ENCODE measurements around the gene COL17A1.

Gene COL17A1

DNA sequence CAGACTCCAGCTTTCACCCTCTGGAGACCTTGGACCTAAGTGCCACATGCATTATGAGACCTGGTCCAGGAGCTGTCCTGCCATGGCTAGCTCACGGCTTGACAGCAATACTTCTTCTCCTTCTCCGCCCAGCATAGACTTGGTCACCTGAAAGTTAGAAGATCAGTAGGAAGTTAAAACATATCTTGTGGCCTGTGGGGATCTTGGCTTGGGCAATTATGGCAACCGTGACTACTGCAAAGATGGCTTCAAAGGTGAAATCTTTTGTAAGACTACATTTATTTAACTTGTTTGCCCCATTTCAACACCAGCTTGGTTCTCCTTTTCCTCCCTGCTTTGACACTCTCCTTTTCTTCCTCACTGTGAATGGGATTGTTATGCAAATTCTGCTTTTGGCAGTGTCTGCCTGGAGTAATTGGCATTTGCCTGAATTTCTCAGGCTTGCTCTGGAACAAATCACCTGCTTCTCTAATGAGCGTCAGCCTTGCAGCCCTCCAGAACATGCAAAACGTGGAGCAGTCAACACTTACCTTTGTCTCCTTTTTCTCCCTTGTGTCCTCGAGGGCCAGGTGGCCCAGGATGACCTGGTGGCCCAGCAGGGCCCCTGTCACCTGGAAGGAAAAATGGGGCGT lies 53.4 kb downstream of the COL17A1 start:
- DNase-seq: no peak

DNA sequence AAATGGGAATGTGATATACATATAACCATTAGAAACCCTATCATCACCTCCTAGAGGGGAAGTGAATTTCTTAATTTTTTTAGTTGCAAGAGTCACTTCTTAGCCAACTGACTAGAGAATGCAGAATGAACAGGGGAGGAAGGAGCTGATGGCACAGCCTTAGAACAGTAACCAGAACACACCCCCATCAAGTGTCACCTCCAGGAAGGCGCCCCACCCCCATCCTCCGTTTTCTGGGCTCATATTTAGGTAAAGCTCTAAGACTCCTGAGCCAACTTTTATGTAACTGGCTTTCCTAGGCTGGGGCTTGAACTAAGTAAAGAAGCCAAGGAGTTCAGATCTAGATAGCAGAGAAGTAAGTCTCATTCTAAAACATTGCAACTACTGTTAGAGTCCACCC lies 54.0 kb downstream of the COL17A1 start:
- no peak for DNase-seq

DNA sequence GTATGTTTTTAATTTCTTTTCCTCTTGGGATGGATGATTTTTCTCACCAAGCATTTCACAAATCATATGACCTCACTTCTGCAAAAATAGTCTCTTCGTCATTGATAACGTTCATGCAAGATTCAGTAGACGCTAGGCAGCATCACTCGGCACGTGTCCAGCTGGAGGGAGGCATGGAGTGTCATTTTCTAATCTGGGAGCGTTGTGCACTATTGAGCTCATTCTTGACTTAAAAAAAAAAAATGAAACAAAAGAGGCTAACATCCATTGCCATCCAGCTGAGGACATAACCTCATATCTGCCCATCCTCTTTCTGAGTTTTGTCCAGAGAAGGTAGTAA lies 56.2 kb downstream of the COL17A1 start:
- DNase-seq: no peak

DNA sequence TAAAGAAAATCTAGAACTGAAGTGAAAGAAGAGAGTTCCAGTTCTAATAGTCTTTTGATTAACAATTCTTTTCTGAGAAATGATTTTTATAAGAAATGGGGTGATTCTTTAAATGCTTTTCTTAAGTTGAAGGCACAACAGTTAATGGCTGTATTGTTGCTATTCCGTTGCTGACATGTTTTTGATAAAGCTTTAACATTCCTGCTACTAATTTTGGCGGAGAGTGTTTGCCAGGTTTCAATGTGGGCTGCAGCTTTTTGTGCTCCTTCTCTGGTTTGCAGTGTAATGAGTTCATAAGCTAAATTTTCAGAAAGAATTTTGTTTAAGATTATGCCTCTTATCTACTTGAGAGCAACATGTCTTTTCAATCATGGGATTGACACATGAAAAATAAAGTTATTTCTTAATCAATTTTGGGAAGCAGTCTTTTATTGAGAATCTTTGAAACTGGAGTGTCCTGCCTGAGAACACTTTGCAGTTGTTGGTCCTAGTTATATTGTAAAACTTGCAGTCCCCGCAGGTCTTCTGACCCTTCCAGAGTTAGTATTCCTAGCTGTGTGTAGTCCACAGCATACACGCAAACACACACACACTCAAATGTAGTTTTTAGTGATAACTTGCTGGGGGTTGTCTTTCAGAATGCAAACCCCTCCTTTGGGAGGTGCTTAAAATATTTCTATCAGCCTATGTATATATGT lies 56.7 kb downstream of the COL17A1 start:
- DNase-seq: no peak

DNA sequence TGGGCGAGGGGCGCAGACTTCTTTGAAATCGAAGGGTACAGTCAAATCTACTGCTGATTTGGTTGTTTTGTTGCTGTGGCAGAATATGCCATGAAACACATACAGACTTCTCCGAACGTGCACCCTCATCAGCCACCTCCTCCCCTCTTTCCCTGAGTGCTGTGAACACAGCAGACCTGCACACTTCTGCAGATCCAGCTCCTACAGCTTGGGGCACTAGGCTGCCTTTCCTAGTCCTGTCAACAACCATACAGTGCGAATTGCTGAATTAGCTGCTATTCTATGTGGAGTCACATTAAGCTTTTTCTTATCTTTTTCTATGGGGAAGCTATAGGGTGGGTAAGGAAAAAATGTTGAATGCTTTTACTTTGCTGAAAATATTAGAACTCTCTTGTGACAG lies 57.5 kb downstream of the COL17A1 start:
- DNase-seq: no peak

DNA sequence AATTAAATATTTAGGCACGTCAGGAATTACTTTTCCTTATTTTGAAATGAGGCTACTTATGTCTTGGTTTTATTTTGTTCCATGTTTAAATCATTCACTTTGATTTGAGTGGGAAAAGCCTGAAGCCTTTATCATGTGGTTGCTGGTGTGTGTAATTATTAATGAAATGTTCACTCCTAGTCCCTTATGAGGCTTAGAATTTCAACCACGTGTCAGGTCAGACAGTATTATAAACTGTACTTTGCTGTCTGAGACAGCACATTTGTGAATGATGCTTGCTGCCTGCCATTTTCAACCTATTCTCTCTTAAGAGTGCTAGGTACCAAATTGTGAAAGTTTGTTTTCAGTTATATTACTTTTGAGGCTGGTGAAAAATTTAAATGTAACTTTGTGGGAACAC lies 58.9 kb downstream of the COL17A1 start:
- no peak for DNase-seq

DNA sequence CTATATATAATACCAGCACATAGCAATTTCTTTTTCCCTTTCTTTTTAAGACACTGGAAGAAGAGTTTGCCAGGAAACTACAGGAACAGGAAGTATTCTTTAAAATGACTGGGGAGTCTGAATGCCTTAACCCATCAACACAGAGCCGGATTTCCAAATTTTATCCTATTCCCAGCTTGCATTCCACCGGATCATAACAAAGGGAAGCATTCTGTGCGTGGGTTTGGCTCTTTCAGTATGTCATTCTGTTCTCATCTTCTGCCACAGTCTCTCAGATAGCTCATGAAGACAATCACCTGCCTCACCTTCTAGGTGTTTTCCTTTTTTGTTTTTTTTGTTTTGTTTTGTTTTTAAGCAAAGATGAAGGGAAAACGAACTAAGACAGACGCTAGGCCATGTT lies 60.2 kb downstream of the COL17A1 start:
- DNase-seq: no peak

DNA sequence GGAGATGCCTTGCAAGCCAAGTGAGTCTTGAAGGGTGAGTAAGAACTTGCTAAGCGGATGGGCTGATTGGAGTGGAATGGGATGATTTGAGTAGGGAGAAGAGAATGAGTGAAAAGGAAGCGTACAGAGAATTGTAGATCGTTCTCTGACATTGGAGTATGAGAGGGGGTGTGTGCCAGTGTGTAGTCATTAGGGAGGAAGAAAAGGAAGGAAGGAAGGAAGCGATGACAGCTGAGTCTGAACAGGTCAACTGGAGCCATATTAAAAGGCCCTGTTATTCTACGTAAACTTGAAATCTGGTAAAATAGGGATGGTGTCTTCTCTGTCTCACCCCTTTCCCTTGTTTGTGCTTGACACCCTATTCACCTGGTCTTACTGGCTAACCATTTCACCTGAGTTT lies 63.7 kb downstream of the COL17A1 start:
- DNase-seq: no peak

DNA sequence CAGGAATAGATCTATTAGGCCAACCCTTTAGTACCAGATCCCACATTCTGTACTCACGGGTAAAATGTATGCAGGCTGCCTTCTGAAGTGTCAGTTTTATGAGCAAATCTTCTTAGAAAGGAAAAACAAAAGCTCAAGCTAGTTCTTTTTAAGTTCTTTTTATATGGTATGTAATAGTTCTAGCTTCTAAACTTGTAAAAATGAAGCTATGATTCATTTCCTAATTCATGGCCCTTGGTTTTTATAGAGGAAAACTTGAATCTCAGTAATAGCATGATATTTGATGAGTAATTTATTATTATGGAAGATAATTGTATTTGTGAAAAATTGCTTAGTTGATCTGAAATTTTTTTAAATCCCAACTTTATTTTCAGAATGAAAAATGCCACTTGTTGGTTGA lies 64.4 kb downstream of the COL17A1 start:
- no peak for DNase-seq

DNA sequence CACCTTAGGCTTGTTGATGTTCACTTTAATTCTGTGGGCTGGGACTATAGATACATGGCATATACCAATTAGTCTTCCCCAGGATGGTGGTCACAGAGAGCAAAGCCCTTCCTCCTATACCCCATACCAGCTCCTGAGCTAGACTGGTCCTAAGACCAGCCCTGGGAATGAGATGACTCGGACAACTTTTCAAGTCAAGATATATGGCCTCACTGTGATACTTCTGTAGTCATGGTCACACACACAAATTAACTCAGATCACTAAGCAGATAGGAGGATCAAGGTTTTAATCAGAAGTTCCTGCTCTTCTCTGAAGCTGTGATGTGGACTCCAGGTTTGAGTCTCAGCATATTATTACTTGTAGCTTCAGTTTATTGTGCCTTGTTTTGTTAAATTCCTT lies 65.7 kb downstream of the COL17A1 start:
- DNase-seq: no peak

DNA sequence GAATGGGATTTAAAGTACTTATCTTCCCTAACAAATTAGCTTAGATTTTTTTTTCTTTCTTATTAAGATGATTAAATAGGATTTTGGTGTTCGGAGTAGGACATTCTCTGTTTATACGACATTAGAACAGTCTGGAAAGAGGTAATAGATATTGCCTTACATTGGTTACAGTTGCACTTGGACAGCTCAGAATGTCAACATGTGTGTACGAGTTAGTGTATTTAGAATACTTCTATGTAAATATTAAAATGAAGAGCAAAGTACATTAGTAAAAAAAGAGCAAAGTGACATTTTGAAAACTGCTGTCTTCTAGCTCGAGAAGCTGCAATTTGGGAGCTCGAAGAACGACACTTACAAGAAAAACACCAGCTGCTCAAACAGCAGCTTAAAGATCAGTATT lies 67.2 kb downstream of the COL17A1 start:
- no peak for DNase-seq

DNA sequence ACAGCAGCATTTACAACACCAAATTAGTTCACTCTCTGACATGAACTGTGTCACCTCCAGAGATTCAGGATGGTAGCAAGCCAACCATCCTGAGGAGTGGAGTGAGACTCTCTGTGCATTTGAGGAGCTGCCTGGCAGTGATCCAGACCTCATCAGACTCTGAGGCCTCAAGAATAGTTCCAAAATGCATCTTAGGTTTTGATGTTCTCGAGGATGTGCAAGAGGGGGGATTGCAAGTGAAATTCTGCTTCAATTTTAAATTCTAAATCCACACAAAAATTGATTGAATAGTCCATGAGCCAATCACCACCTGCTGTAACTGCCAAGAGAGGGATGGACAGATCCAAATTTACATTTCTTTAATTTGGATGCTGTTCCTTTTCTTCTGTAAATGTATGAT lies 69.0 kb downstream of the COL17A1 start:
- DNase-seq: no peak

DNA sequence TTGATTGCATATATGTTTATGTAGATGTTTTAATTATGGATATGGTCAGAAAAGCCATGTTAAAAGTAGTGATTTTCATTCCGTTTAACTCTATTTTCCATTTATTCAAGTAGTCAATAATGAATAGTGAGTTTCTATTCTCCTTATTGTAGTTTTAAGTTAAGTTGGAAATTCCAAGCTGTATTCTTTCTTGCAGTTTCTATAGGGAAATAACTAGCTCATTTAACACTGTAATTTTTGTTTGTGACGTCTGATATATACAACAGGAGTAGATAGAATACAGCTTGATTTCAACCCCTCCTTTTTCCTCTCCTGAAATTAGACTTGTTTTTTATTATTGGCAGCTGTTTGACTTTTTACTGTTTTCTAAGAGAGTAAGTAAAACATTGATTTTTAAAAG lies 71.5 kb downstream of the COL17A1 start:
- DNase-seq: no peak

DNA sequence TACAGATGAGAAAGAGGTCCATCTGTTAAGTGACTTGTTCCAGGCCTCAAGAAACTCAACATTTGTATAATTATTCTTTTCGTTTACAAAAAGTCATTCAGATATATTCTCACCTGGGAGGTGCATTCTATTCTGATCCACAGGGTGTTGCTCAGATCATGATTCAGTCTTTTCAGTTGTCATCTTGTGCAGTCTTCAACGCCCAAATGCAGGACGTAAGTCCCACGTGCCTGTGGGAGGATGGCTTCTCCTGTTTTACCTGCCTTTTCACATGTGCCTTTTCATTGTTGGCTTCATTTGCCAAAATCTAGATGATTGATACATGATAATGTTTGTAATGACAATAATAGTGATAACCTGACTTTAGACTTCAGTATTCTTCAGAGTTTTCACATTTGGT lies 72.2 kb downstream of the COL17A1 start:
- no peak for DNase-seq

DNA sequence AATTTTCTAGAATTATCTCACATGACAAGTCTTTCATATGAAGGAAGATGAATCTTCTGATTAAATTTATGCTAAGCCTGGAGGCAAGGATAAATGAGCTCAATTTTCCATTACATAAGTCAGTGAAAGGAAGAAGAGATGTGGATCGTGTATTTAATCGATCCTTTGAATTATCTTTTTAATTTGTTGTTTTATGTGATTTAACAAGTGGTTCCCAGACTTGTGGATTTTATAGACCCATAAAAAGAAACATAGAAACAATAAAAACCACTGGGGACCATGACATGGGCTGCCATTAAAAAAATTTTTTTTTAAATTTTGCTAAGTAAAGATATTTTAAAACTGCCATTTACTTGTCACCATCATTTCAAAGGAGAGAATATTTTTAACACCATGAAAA lies 73.8 kb downstream of the COL17A1 start:
- no peak for DNase-seq

DNA sequence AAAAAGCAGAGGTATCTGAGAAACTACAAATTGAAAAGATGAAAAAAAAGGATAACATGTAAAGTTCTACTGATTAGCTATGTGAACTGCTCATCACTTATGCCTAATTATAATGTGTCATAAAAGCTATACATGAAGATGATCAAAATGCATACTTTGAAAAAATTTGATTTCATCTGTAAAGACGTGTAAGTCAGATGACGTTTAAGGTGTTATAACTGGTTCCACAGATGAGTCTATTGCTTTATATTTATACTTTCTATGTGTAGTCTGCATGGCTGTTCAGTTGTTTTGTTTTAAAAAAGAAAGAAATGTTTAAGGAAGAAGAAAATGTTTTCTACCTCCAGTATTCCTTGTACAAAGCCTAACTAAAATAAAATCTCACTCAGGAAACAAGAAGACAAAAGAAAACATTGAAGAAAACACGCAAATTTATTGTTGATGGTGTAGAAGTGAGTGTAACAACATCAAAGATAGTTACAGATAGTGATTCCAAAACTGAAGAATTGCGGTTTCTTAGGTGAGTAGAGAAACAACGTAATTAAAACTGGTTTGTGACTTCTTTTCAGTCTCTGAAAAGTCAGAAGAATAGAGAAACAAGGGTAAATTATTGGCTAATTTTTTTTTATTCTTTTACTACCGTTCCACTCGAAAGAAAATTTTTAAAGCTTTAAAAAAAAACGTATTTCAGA lies 80.4 kb downstream of the COL17A1 start:
- no peak for DNase-seq

DNA sequence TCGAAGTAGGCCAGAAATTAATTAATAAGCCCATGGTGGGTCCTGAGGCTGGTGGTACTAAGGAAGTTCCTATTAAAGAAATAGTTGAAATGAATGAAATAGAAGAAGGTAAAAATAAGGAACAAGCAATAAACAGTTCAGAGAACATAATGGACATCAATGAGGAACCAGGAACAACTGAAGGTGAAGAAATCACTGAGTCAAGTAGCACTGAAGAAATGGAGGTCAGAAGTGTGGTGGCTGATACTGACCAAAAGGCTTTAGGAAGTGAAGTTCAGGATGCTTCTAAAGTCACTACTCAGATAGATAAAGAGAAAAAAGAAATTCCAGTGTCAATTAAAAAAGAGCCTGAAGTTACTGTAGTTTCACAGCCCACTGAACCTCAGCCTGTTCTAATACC lies 82.8 kb downstream of the COL17A1 start:
- no peak for DNase-seq

DNA sequence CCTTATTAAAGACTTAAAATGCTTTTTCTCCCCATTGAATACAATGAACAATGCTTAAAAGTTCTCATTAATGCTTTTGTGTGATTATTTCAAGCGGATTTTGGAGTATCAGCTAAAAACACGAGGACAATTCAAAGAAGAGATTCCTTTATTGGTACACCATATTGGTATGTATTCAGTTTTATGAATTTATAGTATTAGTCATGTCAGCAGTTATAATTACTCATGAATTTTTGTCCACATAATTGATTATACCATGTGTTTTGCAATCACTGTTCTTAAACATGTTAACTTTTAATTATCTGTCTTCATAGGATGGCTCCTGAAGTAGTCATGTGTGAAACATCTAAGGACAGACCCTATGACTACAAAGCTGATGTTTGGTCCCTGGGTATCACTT lies 86.9 kb downstream of the COL17A1 start:
- no peak for DNase-seq

DNA sequence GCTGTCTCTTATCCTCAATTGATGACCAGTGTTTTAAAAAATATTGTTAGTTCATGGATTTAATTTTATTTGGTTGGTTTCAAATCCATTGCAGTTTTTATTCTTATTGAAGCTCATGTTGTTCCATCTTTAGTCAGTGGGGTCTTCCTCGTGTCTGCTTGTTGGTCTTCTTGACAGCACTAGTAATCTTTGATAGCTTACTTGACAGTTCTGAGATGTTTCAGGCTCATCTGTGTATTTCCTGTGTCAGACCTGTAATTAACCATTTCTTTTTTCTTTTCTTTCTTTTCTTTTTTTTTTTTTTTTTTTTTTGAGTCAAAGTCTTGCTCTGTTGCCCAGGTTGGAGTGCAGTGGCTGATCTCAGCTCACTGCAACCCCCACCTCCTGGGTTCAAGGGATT lies 90.5 kb downstream of the COL17A1 start:
- DNase-seq: no peak

DNA sequence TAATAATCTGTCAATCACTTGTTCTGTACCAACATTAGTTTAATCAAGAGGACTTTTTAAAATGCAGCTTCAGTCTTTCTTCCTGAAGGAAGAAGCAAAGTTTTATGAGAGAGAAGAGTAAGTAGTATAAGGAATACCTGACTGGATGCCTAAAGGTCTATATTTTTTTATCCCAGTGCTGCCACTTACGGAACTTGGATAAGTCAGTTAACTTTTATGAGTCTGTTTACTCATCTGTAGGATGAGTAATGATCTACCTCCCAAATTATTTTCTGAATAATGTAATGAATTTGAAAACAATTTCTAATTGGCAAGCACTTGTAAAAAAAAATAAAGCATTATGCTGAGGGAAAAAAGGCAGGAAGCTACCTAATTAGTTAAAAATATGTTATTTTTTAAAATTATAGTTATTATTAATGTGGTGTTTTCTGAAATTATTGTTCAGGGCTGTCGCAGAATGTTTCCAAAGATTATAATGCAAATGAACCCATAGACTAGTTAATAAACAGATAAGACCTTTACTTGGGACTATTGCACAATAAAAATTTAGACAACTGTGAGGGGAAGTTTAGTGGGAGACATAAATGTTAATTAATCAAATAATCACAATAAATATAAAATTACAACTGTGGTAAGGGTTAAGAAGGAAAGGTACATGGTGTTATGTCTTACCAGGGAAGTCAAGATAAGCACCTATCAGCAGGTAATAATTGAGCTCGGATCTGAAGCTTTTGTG lies 94.1 kb downstream of the COL17A1 start:
- no peak for DNase-seq

DNA sequence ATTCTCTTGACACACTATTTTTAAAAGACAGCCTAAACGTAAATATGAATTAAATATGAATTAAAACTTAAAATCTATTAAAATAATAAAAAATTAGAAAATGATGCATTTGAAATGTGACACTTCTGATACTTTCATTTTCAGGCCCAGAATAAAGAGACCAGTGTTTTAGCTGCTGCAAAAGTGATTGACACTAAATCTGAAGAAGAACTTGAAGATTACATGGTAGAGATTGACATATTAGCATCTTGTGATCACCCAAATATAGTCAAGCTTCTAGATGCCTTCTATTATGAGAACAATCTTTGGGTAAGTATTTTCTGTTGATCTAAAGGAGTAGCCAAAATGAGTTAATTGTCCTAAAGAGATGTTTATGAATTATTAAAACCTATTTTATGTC lies 95.1 kb downstream of the COL17A1 start:
- no peak for DNase-seq

DNA sequence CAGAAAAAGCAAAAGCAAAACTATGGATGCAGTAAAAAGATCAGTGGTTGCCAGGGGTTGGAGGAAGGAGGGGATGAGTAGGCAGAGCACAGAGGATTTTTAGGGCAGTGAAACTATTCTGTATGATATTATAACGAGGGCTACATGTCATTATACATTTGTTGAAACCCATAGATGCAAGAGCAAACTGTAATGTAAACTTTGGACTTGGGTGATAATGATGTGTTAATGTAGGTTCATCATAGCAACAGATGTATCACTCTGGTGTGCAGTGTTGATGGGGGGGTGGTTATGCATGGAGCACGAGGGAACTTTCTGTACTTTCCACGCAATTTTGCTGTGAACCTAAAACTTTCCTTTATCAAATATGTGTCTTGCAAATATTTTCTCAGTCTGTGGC lies 95.6 kb downstream of the COL17A1 start:
- DNase-seq: no peak

DNA sequence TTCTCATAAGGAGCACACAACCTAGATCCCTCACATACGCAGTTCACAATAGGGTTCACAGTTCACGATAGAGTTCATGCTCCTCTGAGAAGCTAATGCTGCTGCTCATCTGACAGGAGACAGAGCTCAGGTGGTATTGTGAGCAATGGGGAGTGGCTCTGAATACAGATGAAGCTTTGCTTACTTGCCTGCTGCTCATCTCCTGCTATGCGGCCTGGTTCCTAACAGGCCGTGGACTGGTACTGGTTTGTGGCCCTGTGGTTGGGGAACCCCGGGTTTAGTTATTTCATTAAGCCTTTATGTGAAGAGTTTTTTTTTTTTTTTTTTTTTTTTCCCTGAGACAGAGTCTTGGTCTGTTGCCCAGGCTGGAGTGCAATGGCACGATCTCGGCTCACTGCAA lies 99.3 kb downstream of the COL17A1 start:
- no peak for DNase-seq

DNA sequence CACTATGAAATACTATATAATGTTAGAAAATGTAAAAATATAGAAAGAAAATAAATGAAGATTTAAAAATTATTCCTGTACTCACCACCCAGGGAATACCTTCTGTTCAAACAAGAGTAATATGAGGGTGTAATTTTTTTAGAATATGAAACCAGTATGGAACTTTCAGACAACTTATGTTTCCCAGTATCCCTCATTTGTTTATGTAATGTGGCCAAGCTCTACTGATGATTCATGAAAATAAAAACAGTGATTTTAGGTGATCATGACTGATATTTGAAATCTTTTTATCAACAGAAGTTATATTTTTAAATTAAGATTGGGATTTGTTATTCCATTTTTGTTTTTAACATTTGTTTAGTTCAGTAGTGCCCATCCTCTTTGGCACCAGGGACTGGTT lies 100.0 kb downstream of the COL17A1 start:
- no peak for DNase-seq

Measured in NCI-H2171 treated with DMSO at 0.1 percent for 48 hours (cell line).